Rectal smooth muscle tissue (tissue), 1 donor: ENCODE results near the gene SVOPL.

Source experiments
- H3K27ac ChIP-seq: one replicate; pipeline ENCODE4 v1.7.0; 2013; ENCODE audit warnings: low read depth, low read length, inconsistent platforms
- H3K27me3 ChIP-seq: one replicate; pipeline ENCODE4 v1.7.0; 2013; ENCODE audit warnings: low read length; ENCODE audit not compliant: control insufficient read depth, insufficient read depth
- H3K36me3 ChIP-seq: one replicate; pipeline ENCODE4 v1.7.0; 2013; ENCODE audit warnings: low read length; ENCODE audit not compliant: control insufficient read depth, insufficient read depth
- H3K4me1 ChIP-seq: one replicate; pipeline ENCODE4 v1.7.0; 2013; ENCODE audit warnings: low read length; ENCODE audit not compliant: control insufficient read depth, insufficient read depth
- H3K4me3 ChIP-seq: one replicate; pipeline ENCODE4 v1.7.0; 2013; ENCODE audit warnings: low read length
- H3K9ac ChIP-seq: one replicate; pipeline ENCODE4 v1.7.0; 2013; ENCODE audit warnings: low read length

The SVOPL gene

GRCh38 chr7:138666385-138666784 lies 34.8 kb downstream of the SVOPL start:
- no peaks in the 10 kb centered on the region for H3K4me1 ChIP-seq
- H3K36me3 ChIP-seq, result no peaks in the 10 kb centered on the region
- no peak overlapping the region for H3K4me3 ChIP-seq
- H3K9ac ChIP-seq, result no peak overlapping the region
- H3K27me3 ChIP-seq, result no peaks in the 10 kb centered on the region
- no peak overlapping the region for H3K27ac ChIP-seq

- Histone ChIP-seq H3K36me3 (no peaks in the 10 kb centered on the region), H3K27ac (no peak overlapping the region), H3K4me1 (no peaks in the 10 kb centered on the region), H3K27me3 (no peaks in the 10 kb centered on the region), H3K4me3 (no peak overlapping the region), H3K9ac (no peak overlapping the region)
These were observed 35.5 kb downstream of the SVOPL start for GRCh38 chr7:138665669-138666140.

GRCh38 chr7:138665249-138665648 lies 35.9 kb downstream of the SVOPL start:
- Histone ChIP-seq H3K4me3 (no peak overlapping the region), H3K27ac (no peak overlapping the region), H3K27me3 (no peaks in the 10 kb centered on the region), H3K9ac (no peak overlapping the region), H3K4me1 (no peaks in the 10 kb centered on the region), H3K36me3 (no peaks in the 10 kb centered on the region)

GRCh38 chr7:138663725-138664710 lies 37.1 kb downstream of the SVOPL start:
- Histone ChIP-seq H3K36me3 (no peaks in the 10 kb centered on the region), H3K27me3 (no peaks in the 10 kb centered on the region), H3K4me1 (no peaks in the 10 kb centered on the region), H3K9ac (no peak overlapping the region), H3K27ac (no peak overlapping the region), H3K4me3 (peak overlapping the region; percentile 55)

- H3K9ac ChIP-seq, result no peak overlapping the region
- no peaks in the 10 kb centered on the region for H3K36me3 ChIP-seq
- no peak overlapping the region for H3K27ac ChIP-seq
- no peaks in the 10 kb centered on the region for H3K4me1 ChIP-seq
- no peaks in the 10 kb centered on the region for H3K27me3 ChIP-seq
- no peak overlapping the region for H3K4me3 ChIP-seq
These were observed 38.2 kb downstream of the SVOPL start for GRCh38 chr7:138662991-138663320.

GRCh38 chr7:138662076-138662990 lies 38.8 kb downstream of the SVOPL start:
- Histone ChIP-seq H3K4me3 (no peak overlapping the region), H3K27ac (no peak overlapping the region), H3K9ac (no peak overlapping the region), H3K27me3 (no peaks in the 10 kb centered on the region), H3K36me3 (no peaks in the 10 kb centered on the region), H3K4me1 (no peaks in the 10 kb centered on the region)

GRCh38 chr7:138661069-138661635 lies 40.0 kb downstream of the SVOPL start:
- Histone ChIP-seq H3K4me3 (no peak overlapping the region), H3K9ac (no peak overlapping the region), H3K4me1 (no peaks in the 10 kb centered on the region), H3K27me3 (no peaks in the 10 kb centered on the region), H3K27ac (no peak overlapping the region), H3K36me3 (no peaks in the 10 kb centered on the region)

- Histone ChIP-seq H3K36me3 (no peaks in the 10 kb centered on the region), H3K27me3 (no peaks in the 10 kb centered on the region)
These were observed 42.3 kb downstream of the SVOPL start for GRCh38 chr7:138658889-138659288.

GRCh38 chr7:138657854-138658386 lies 43.2 kb downstream of the SVOPL start:
- Histone ChIP-seq H3K27me3 (no peaks in the 10 kb centered on the region), H3K4me1 (no peaks in the 10 kb centered on the region), H3K4me3 (no peak overlapping the region), H3K27ac (no peak overlapping the region), H3K36me3 (no peaks in the 10 kb centered on the region), H3K9ac (no peak overlapping the region)

More at GRCh38 chr7:138658889-138659288, 42.3 kb downstream of the SVOPL start:
- H3K4me3 ChIP-seq, result no peak overlapping the region
- H3K27ac ChIP-seq, result no peak overlapping the region
- no peak overlapping the region for H3K9ac ChIP-seq
- no peaks in the 10 kb centered on the region for H3K4me1 ChIP-seq

- no peaks in the 10 kb centered on the region for H3K4me1 ChIP-seq
- no peak overlapping the region for H3K27ac ChIP-seq
- no peaks in the 10 kb centered on the region for H3K27me3 ChIP-seq
- H3K9ac ChIP-seq, result no peak overlapping the region
- no peak overlapping the region for H3K4me3 ChIP-seq
- no peaks in the 10 kb centered on the region for H3K36me3 ChIP-seq
These were observed 44.2 kb downstream of the SVOPL start for GRCh38 chr7:138656952-138657351.

- H3K36me3 ChIP-seq, result no peaks in the 10 kb centered on the region
- no peak overlapping the region for H3K27ac ChIP-seq
- H3K4me3 ChIP-seq, result no peak overlapping the region
- no peaks in the 10 kb centered on the region for H3K27me3 ChIP-seq
- no peak overlapping the region for H3K9ac ChIP-seq
- no peaks in the 10 kb centered on the region for H3K4me1 ChIP-seq
These were observed 46.5 kb downstream of the SVOPL start for GRCh38 chr7:138654616-138655015.

GRCh38 chr7:138649506-138649905 lies 51.7 kb downstream of the SVOPL start:
- H3K27ac ChIP-seq, result no peak overlapping the region
- H3K4me1 ChIP-seq, result no peaks in the 10 kb centered on the region
- H3K27me3 ChIP-seq, result no peaks in the 10 kb centered on the region
- H3K36me3 ChIP-seq, result no peaks in the 10 kb centered on the region
- H3K9ac ChIP-seq, result no peak overlapping the region
- no peak overlapping the region for H3K4me3 ChIP-seq
